Measurements from ENCODE around the gene ITPK1. TPM values are rescaled to one million over a fixed set of nuclear protein-coding genes. Genes with fewer than 3 reads are reported as not detected.

The ITPK1 gene
- total RNA-seq, 3 donors from 2014 or later, result 49.4 to 59.7 (median 59.1) TPM

DNA sequence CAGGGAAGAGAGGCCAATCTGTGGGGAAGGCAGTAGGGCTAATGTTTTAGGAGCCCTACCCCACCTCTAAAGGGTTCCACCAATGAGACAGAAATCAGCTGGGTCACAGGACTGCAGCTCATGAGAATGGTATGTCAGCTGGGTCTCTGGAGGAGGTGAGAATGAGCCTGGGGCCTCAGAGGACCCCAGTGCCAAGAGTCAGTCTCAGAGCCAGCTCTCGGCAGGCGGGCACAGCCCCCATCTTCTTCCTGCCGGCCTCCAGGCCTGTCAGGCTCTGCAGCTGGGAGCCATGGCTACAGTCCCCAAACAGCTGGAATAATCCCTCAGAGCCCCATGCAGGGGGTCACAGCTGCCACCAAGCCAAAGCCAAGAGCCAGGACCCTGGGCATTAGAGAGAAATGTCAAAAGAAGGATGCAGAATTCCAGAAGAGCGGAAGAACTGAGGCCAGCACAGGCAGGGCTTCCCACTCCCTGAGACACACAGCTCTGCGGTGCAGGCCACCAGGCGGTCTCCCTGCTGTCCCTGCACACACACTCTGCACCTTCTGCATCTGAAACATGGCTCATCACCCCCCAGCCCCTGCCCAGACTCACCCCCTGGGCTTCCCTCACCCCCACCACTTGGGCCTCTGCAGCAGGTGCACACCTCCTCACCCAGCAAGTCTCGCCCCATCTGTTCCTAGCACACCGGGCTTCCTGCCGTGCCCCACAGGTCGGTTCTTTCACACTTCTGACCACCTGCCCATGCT, 26.0 kb downstream of the ITPK1 start:
- peaks cover 25% of the 10 kb centered on the region for H3K4me1 Mint-ChIP-seq (ENCODE audit: low read depth)

DNA sequence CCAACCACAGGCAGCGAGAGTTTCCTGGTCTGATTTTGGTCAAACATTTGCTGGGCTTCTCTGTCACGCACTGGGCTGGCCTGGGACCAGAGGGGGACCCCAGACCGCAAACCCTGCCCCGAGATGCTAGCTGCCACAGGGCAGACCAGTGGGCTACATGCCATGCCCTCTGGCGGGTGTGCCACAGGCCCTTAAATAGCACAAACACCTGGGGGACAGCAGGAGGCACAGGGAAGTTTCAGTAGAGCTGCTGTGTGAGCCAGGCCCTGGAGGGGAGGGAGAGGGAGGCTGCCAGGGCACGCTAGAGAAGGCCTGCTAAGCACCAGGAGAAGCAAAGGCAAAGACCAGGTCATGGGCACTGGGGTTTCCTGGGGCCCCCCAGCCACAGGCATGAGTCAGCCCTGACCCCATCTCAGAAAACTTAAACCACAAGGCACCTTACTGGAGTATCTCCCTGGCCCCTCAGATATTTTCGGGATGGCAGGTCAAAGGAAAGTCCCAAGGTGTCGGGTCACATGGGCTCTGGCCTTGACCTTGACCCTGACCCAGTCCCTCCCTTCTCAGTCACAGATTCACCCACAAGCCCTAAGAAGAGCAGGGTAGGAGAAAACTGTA, 29.2 kb downstream of the ITPK1 start:
- H3K9me3 Mint-ChIP-seq, result no peaks in the 10 kb centered on the region
- H3K4me1 Mint-ChIP-seq (ENCODE audit: low read depth), result peaks cover 39% of the 10 kb centered on the region
- no peaks in the 10 kb centered on the region for H3K27me3 Mint-ChIP-seq (ENCODE audit: low read depth)
- H3K36me3 Mint-ChIP-seq (ENCODE audit: insufficient read depth), result peaks cover 3% of the 10 kb centered on the region
- DNase-seq (no peak), ATAC-seq (peak; percentile 28 to 42)
- no peak overlapping the region for H3K4me3 Mint-ChIP-seq

More for the DNA sequence above, 26.0 kb downstream of the ITPK1 start:
- no peaks in the 10 kb centered on the region for H3K27me3 Mint-ChIP-seq (ENCODE audit: low read depth)
- no peaks in the 10 kb centered on the region for H3K36me3 Mint-ChIP-seq (ENCODE audit: insufficient read depth)
- H3K9me3 Mint-ChIP-seq, result no peaks in the 10 kb centered on the region
- DNase-seq, result no peak
- ATAC-seq, result no peak
- H3K4me3 Mint-ChIP-seq, result no peak overlapping the region

DNA sequence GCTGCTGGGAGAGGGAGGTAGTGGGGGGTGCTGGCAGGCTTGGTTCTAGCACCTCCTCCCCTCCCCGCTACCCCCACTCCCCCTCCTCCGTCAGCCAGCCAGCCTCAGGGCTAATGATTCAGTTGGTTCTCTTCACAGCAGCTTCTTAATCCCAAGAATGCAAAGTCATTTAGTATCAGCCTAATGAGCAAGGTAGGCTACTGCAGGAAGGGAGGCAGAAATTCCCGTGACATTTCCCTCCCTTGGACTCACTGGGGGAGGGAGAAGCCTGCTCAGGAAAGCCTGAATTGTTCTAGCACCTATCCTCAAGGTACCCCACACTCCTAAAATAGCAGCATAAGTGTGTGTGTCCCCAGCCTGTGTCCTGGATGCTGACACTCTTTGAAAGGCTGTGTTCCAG, 29.8 kb downstream of the ITPK1 start:
- Mint-ChIP-seq H3K9me3 (no peaks in the 10 kb centered on the region), H3K4me3 (no peak overlapping the region), H3K4me1 (ENCODE audit: low read depth) (peaks cover 42% of the 10 kb centered on the region), H3K27me3 (ENCODE audit: low read depth) (no peaks in the 10 kb centered on the region), H3K36me3 (ENCODE audit: insufficient read depth) (peaks cover 3% of the 10 kb centered on the region)
- ATAC-seq, result no peak
- no peak for DNase-seq

DNA sequence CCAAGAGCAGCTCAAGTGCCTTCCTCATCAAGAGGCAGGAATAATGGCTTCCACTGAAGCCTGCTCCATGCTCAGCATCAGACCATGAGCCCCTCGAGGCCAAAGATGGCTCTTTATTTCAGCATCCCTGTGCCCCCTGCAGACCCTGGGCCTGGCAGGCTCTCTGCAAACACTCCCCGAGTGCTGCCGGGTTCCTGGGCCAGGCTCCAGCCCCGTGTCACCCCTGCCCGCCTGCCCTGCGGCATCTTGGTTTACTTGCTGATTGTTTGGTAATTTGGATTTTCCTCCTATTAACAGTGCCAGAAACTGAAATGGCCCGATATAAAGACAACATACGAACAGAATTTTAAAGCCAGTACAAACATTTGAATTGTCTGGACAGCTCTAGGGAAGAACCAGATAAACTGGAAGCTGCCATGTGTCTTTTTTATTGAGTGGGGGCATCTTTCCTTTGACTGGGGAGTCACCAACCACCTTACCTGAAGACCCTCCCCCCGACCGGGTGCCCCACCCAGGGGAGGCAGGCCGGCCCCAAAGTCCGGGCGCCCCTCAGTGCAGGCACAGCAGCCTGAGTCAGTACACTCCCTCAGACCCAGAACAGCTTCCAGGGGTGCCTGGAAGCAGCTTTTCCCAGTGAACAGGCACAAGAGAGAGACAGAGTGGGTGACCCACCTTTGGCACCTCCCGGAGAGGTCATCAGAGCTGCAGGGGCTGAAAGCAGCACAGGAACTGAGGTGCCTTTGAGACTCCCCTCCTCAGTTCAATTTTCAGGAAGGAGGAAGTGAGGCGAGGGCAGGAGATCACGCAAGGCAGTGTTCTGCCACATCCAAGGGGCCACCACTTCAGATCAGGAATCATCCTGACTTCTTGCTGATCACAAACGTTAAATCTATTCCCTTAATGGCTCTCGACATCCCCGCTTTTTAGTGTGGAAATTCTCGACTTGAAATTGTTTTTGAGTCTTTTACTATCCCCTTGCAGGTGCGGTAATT, 30.6 kb downstream of the ITPK1 start:
- ATAC-seq (no peak), DNase-seq (no peak)
- Mint-ChIP-seq H3K9me3 (no peaks in the 10 kb centered on the region), H3K4me1 (ENCODE audit: low read depth) (peaks cover 36% of the 10 kb centered on the region), H3K36me3 (ENCODE audit: insufficient read depth) (peaks cover 3% of the 10 kb centered on the region), H3K4me3 (no peak overlapping the region), H3K27me3 (ENCODE audit: low read depth) (no peaks in the 10 kb centered on the region)

DNA sequence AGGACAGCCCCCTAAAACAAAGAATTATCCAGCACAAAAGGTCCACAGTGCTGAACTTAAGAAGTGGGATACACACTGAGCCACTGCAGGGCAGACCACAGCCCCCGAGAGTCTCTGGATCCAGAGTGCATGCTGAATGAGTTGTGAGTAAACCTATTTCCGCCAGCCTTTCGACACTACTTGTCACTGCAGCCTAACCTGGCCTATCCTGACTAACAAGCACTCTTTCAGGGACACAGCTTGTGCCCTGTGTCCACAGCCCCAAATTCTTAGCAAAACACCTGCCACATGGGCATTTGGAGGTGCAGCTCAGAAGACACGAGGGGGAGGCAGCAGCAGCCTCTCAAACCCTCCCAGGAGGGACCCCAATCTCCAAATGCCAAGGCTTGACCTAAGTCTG, 31.3 kb downstream of the ITPK1 start:
- no peak overlapping the region for H3K4me3 Mint-ChIP-seq
- H3K4me1 Mint-ChIP-seq (ENCODE audit: low read depth), result peaks cover 35% of the 10 kb centered on the region
- DNase-seq (no peak), ATAC-seq (no peak)
- no peaks in the 10 kb centered on the region for H3K9me3 Mint-ChIP-seq
- H3K27me3 Mint-ChIP-seq (ENCODE audit: low read depth), result no peaks in the 10 kb centered on the region
- H3K36me3 Mint-ChIP-seq (ENCODE audit: insufficient read depth), result peaks cover 3% of the 10 kb centered on the region

DNA sequence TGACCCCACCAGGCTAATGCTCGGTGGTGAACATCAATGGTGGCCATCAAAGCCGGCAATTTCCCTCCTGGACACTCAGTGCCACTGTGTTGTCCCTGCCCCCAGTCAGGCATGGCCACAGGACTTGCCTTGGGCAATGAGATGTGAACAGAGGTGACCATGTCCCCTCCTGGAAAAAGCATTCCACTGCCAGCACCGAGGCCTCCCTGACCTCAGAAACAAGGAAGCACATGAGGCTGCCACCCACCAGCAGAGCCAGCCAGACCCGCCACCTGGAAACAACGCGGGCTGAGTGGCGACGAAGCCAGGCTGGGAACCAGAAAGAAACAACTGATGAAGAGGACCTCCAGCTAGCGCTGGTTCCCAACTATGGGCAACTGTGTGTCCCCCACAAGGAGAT, 31.8 kb downstream of the ITPK1 start:
- H3K27me3 Mint-ChIP-seq (ENCODE audit: low read depth), result no peaks in the 10 kb centered on the region
- peaks cover 39% of the 10 kb centered on the region for H3K4me1 Mint-ChIP-seq (ENCODE audit: low read depth)

DNA sequence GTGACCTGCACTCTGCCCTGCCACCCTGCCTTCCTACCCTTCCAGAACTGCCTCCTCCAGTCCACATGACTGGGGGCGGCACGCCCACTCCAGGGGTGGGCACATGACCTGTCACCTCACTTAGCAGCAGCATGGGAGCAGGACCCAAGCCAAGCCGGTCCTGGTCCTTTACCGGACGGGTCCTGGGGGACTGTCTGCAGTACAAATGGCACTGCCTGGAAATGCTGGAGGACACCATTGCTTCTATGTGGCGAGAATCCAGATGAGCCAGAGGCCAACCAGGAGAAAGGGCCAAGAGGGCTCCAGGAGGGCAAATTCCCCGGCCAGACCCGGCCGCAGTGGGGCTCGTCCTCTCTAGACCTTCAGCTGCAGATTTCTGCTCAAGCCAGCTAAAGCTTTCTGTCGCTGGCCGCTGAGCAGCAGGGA, 33.1 kb downstream of the ITPK1 start:
- Mint-ChIP-seq H3K4me1 (ENCODE audit: low read depth) (peaks cover 38% of the 10 kb centered on the region), H3K4me3 (no peak overlapping the region), H3K36me3 (ENCODE audit: insufficient read depth) (peaks cover 3% of the 10 kb centered on the region), H3K27me3 (ENCODE audit: low read depth) (no peaks in the 10 kb centered on the region), H3K9me3 (no peaks in the 10 kb centered on the region)
- DNase-seq (no peak), ATAC-seq (peak in 1 of 2 donors; percentile 13)

More for the DNA sequence above, 31.8 kb downstream of the ITPK1 start:
- DNase-seq (no peak), ATAC-seq (no peak)
- Mint-ChIP-seq H3K4me3 (no peak overlapping the region), H3K36me3 (ENCODE audit: insufficient read depth) (peaks cover 3% of the 10 kb centered on the region), H3K9me3 (no peaks in the 10 kb centered on the region)

DNA sequence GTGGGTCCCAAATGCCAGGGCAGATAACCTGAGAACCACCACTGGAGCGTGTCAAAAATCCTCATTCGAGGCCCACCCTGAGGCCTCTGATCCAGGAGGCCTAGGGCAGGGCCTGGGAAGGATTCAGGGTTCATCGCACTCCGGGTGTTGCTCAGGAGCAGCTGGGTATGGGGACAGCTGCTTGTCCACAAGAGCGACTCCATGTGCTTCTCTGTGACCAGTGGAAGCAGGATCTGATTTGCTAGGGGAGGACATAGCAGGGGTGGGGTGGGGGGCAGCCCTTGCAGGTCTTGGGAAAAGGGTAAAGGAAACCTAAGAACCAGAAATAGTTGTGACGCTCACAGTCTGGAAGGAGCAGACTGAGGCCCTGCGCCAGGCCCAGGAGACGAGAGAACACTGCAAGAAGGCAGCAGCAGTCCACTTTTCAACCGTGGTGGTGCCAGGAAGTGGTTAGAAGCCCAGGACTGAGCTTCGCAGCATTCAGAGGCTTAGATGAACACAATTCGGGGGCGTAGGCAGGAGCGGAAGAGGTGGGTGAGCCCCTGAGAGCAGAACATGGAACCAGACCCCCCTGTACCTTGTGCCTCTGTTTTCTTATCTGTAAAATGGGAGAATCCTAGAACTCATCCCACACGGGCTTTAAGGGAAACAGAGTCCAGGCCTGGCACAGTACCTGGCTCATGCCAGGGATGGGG, 33.7 kb downstream of the ITPK1 start:
- H3K36me3 Mint-ChIP-seq (ENCODE audit: insufficient read depth), result peaks cover 3% of the 10 kb centered on the region
- DNase-seq (peak; percentile 19), ATAC-seq (peak; percentile 49)
- no peaks in the 10 kb centered on the region for H3K9me3 Mint-ChIP-seq
- H3K4me3 Mint-ChIP-seq, result peak overlapping the region; percentile 38
- peaks cover 36% of the 10 kb centered on the region for H3K4me1 Mint-ChIP-seq (ENCODE audit: low read depth)
- no peaks in the 10 kb centered on the region for H3K27me3 Mint-ChIP-seq (ENCODE audit: low read depth)

DNA sequence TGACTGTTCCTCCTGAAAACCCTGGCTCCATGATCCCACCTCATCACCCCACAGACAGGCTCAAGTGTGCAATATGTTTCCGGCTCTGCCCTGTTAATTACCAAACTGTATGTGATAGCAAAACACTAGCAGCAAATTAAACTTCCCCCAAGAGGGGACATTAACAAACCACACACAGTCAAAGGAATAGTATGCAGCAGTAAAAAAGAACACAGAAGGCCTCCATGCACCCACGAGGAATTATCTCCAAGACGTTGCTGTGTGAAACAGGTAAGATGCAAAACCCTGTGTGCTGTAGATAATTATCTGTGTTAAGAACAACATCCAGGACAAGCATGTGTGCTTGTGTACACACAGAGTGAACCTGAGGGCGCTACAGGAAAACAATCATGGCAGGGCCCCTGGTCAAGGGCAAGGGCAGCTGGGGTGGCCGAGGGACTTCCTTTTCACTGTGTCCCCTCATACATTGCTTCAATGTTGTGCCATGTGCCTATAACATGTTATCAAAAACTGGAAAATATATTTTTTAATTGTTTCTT, 35.8 kb downstream of the ITPK1 start:
- H3K27me3 Mint-ChIP-seq (ENCODE audit: low read depth), result no peaks in the 10 kb centered on the region
- peaks cover 3% of the 10 kb centered on the region for H3K36me3 Mint-ChIP-seq (ENCODE audit: insufficient read depth)

DNA sequence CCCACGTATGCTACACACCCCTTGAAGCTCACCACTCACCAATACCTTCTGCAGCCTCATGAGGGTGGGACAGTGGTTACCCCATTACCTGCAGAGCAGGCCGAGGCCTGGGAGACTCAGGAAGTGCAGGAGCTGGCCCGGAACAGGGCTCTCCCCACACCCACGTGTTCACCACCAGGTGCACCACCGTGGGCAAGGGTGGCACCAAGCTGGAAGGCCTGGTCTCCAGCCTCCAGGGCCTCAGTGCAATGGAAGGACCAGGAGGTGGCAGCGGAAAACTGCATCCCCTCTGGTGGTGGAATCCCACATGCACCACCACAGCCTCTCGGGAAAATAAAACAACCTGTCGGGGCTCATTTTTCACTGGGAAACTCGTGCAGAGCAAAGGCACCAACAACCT, 36.4 kb downstream of the ITPK1 start:
- Mint-ChIP-seq H3K36me3 (ENCODE audit: insufficient read depth) (peaks cover 3% of the 10 kb centered on the region), H3K4me3 (no peak overlapping the region), H3K4me1 (ENCODE audit: low read depth) (peaks cover 44% of the 10 kb centered on the region)

More for the DNA sequence above, 35.8 kb downstream of the ITPK1 start:
- Mint-ChIP-seq H3K4me3 (no peak overlapping the region), H3K9me3 (no peaks in the 10 kb centered on the region), H3K4me1 (ENCODE audit: low read depth) (peaks cover 38% of the 10 kb centered on the region)
- DNase-seq, result no peak
- ATAC-seq, result no peak

DNA sequence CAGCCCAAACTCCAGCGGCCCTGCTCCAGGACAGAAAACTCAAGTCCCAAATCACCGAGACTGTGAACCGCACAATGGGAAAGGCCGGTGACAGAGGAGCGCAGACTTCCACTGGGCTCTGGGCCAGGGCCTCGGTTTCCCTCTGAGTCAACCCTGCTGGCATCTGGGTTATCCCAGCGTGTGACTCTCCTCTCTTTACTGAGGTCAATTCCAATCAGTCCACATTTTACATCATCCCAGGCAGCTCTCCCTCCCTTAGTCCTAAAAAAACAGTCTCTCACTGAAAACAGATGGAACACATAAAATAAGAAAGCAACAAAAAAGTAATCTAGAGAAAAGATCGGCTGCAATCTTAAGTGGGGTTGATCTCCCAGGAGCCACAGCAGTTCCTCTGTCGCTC, 36.9 kb downstream of the ITPK1 start:
- peaks cover 49% of the 10 kb centered on the region for H3K4me1 Mint-ChIP-seq (ENCODE audit: low read depth)
- peaks cover under 1% of the 10 kb centered on the region for H3K36me3 Mint-ChIP-seq (ENCODE audit: insufficient read depth)
- no peaks in the 10 kb centered on the region for H3K9me3 Mint-ChIP-seq
- DNase-seq (no peak), ATAC-seq (no peak)
- no peaks in the 10 kb centered on the region for H3K27me3 Mint-ChIP-seq (ENCODE audit: low read depth)
- H3K4me3 Mint-ChIP-seq, result no peak overlapping the region

More for the DNA sequence above, 36.4 kb downstream of the ITPK1 start:
- Mint-ChIP-seq H3K27me3 (ENCODE audit: low read depth) (no peaks in the 10 kb centered on the region), H3K9me3 (no peaks in the 10 kb centered on the region)
- no peak for DNase-seq
- ATAC-seq, result no peak

DNA sequence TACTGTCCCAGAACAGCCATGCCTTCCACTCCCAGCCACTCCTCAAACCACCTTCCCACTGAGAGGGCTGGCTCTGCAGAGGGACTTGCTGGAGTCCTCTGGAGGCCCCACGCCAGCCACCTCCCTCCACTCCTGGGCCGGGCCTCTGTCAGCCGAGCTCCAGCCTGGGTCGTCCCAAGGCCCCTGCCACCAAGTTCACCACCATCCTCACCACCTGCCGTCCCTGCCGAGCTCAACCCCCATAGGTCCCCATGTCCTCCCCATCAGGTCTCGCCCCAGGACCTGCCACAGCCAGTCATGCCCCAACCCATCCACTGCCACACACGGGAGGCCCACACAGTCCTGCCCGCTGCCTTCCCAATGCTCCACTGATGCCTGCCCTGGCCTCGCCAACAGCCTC, 39.0 kb downstream of the ITPK1 start:
- Mint-ChIP-seq H3K9me3 (no peaks in the 10 kb centered on the region), H3K36me3 (ENCODE audit: insufficient read depth) (no peaks in the 10 kb centered on the region), H3K4me3 (no peak overlapping the region), H3K27me3 (ENCODE audit: low read depth) (no peaks in the 10 kb centered on the region), H3K4me1 (ENCODE audit: low read depth) (peaks cover 48% of the 10 kb centered on the region)
- DNase-seq, result no peak
- peak in 1 of 2 donors; percentile 14 for ATAC-seq

DNA sequence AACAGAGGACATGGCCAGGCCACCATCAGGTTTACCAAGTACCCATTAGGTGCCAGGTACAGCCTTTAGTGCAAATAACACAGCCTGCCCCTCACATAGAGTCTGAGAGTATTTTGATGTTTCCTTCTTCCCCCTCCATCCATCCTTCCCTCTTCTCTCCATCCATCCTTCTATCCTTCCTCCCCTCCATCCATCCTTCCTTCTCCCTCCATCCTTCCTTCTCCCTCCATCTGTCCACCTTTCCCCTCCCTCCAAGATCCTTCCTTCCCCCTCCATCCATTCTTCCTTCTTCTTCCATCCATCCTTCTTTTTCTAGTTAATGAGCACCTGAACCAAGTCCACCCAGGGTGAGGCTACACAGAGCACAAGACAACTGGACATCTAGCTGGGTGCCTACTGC, 39.8 kb downstream of the ITPK1 start:
- H3K36me3 Mint-ChIP-seq (ENCODE audit: insufficient read depth), result no peaks in the 10 kb centered on the region
- peaks cover 43% of the 10 kb centered on the region for H3K4me1 Mint-ChIP-seq (ENCODE audit: low read depth)
- no peak overlapping the region for H3K4me3 Mint-ChIP-seq
- ATAC-seq (no peak), DNase-seq (no peak)
- H3K9me3 Mint-ChIP-seq, result no peaks in the 10 kb centered on the region
- no peaks in the 10 kb centered on the region for H3K27me3 Mint-ChIP-seq (ENCODE audit: low read depth)

All from activated T-cell treated with anti-CD3 and anti-CD28 coated beads, Interleukin-2, amount 50 U/mL, for 4 hours (primary cell).